Midbrain (tissue), 1 donor: Measurements from ENCODE around the gene OTUD3.
"Not testable (repeated sequence)": the region's sequence is repeated elsewhere in the genome, so short reads cannot be mapped to it uniquely, and the experiment has no call there.

Source experiments
- DNase-seq: peaks from one replicate; lab custom pipeline; 2025; lab: John Stamatoyannopoulos, UW

The OTUD3 gene

GRCh38 chr1:19882111-19883071 lies at the start of gene OTUD3:
Gene OTUD3 (plus strand): TSS chr1:19882395. CDS start chr1:19882514, 119 bp downstream.
- peak; percentile 98 for DNase-seq

- DNase-seq: no peak
These were observed 46.6 kb upstream of the OTUD3 start for GRCh38 chr1:19835578-19835977.

GRCh38 chr1:19837866-19838265 lies 44.3 kb upstream of the OTUD3 start:
- DNase-seq: no peak

- no peak for DNase-seq
These were observed 42.0 kb upstream of the OTUD3 start for GRCh38 chr1:19840228-19840627.

GRCh38 chr1:19844731-19845495 lies 37.3 kb upstream of the OTUD3 start:
- DNase-seq: no peak

GRCh38 chr1:19845555-19845954 lies 36.6 kb upstream of the OTUD3 start:
- no peak for DNase-seq

GRCh38 chr1:19846338-19846737 lies 35.9 kb upstream of the OTUD3 start:
- DNase-seq: no peak

GRCh38 chr1:19847334-19847733 lies 34.9 kb upstream of the OTUD3 start:
- not testable (repeated sequence) for DNase-seq

GRCh38 chr1:19849307-19849706 lies 32.9 kb upstream of the OTUD3 start:
- DNase-seq: not testable (repeated sequence)

GRCh38 chr1:19850214-19850613 lies 32.0 kb upstream of the OTUD3 start:
- no peak for DNase-seq

GRCh38 chr1:19852036-19852435 lies 30.2 kb upstream of the OTUD3 start:
- no peak for DNase-seq

- DNase-seq: no peak
These were observed 27.3 kb upstream of the OTUD3 start for GRCh38 chr1:19854866-19855265.

- DNase-seq: no peak
These were observed 23.3 kb upstream of the OTUD3 start for GRCh38 chr1:19858893-19859292.

- DNase-seq: no peak
These were observed 22.3 kb upstream of the OTUD3 start for GRCh38 chr1:19859876-19860275.

GRCh38 chr1:19860418-19860817 lies 21.8 kb upstream of the OTUD3 start:
- DNase-seq: no peak

- DNase-seq: no peak
These were observed 21.2 kb upstream of the OTUD3 start for GRCh38 chr1:19861034-19861433.

GRCh38 chr1:19861842-19862530 lies 20.2 kb upstream of the OTUD3 start:
- DNase-seq: no peak

- DNase-seq: no peak
These were observed 19.3 kb upstream of the OTUD3 start for GRCh38 chr1:19862944-19863343.

GRCh38 chr1:19864570-19865160 lies 17.5 kb upstream of the OTUD3 start:
- DNase-seq: no peak

- DNase-seq: no peak
These were observed 16.2 kb upstream of the OTUD3 start for GRCh38 chr1:19866029-19866428.

GRCh38 chr1:19866758-19867157 lies 15.4 kb upstream of the OTUD3 start:
- DNase-seq: no peak

GRCh38 chr1:19868575-19868974 lies 13.6 kb upstream of the OTUD3 start:
- DNase-seq: not testable (repeated sequence)
